OCI-LY3 (cell line): ENCODE measurements around the gene ISCA1.

Experiments used
- EZH2phosphoT487 ChIP-seq: fragments of 200-600 bp; shearing (Covaris generic); IDR thresholded peaks from 2 replicates; pipeline ENCODE4 v1.6.1; 2018; ENCODE audit warnings: antibody characterized with exemption, mixed run types, low read depth
- TF ChIP-seq, protein P1 (sequence below): fragments of 200-600, 300-600 bp; sonication (generic); IDR thresholded peaks from 2 replicates; pipeline ENCODE4 v1.5.1; 2014; ENCODE audit warnings: antibody characterized with exemption, low read length, low read depth

- TF ChIP-seq, protein P1, sequence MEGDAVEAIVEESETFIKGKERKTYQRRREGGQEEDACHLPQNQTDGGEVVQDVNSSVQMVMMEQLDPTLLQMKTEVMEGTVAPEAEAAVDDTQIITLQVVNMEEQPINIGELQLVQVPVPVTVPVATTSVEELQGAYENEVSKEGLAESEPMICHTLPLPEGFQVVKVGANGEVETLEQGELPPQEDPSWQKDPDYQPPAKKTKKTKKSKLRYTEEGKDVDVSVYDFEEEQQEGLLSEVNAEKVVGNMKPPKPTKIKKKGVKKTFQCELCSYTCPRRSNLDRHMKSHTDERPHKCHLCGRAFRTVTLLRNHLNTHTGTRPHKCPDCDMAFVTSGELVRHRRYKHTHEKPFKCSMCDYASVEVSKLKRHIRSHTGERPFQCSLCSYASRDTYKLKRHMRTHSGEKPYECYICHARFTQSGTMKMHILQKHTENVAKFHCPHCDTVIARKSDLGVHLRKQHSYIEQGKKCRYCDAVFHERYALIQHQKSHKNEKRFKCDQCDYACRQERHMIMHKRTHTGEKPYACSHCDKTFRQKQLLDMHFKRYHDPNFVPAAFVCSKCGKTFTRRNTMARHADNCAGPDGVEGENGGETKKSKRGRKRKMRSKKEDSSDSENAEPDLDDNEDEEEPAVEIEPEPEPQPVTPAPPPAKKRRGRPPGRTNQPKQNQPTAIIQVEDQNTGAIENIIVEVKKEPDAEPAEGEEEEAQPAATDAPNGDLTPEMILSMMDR = no peak
- TF ChIP-seq EZH2phosphoT487 = no peak
Observed at GRCh38 chr9:86315078-86315477, 32.7 kb upstream of the ISCA1 start.
